AG04449 (cell line): ENCODE results near the gene TPSB2.

ENCODE experiments used
- CTCF ChIA-PET: fragments of 350-600 bp; formaldehyde crosslinking; extraction: SDS; loops from one replicate; lab custom pipeline; 2021; ENCODE audit warnings: antibody characterized with exemption; lab: Yijun Ruan, JAX
- POLR2A ChIA-PET: fragments of 400-600, 350-600 bp; formaldehyde crosslinking; extraction: SDS; loops from one replicate; lab custom pipeline; 2020; ENCODE audit warnings: antibody characterized with exemption, inconsistent platforms; lab: Yijun Ruan, JAX
- DNase-seq: peaks from one replicate; pipeline ENCODE4 v3.0.0-alpha.2; 2010; ENCODE audit warnings: low read depth, low spot score
- H3K4me3 ChIP-seq: 2 replicates; pipeline ENCODE4 v1.5.1; 2011; ENCODE audit warnings: low read depth, mild to moderate bottlenecking, control low read depth, low read length
- TF ChIP-seq, protein P1 (sequence below): IDR thresholded peaks from one replicate; pipeline ENCODE4 v1.5.1; 2011; ENCODE audit warnings: mild to moderate bottlenecking, moderate library complexity, low read length, control low read depth, inconsistent platforms; ENCODE audit not compliant: insufficient read depth; ENCODE audit errors: missing control alignments

The TPSB2 gene

DNA sequence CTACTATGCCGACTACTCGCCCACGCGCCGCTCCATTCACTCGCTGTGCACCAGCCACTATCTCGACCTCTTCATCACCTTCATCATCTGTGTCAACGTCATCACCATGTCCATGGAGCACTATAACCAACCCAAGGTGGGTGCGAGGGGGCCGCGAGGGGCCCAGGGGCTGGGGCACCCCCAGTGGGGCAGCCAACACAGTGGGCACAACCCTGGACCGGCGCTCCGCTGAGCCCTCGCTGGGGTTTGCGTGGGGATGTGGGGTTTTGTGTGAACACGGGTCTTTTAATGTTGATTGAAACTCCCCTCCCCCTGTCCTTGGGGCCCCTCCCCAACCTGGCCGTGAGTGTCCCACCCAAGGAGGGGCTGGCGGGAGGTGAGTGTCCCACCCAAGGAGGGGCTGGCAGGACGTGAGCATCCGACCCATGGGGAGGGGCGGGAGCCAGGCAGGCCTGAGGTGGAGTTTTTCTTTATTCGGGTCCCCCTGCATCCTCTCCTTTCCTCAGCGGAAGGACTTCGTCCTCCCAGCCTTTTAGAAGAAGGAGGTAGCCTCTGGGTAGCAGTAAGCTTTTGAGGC is 16.1 kb downstream of the TPSB2 start:
- POLR2A ChIA-PET: no interaction called here
- no peak for DNase-seq
- CTCF ChIA-PET: no interaction called here
- TF ChIP-seq, protein P1, sequence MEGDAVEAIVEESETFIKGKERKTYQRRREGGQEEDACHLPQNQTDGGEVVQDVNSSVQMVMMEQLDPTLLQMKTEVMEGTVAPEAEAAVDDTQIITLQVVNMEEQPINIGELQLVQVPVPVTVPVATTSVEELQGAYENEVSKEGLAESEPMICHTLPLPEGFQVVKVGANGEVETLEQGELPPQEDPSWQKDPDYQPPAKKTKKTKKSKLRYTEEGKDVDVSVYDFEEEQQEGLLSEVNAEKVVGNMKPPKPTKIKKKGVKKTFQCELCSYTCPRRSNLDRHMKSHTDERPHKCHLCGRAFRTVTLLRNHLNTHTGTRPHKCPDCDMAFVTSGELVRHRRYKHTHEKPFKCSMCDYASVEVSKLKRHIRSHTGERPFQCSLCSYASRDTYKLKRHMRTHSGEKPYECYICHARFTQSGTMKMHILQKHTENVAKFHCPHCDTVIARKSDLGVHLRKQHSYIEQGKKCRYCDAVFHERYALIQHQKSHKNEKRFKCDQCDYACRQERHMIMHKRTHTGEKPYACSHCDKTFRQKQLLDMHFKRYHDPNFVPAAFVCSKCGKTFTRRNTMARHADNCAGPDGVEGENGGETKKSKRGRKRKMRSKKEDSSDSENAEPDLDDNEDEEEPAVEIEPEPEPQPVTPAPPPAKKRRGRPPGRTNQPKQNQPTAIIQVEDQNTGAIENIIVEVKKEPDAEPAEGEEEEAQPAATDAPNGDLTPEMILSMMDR: no peak
- H3K4me3 ChIP-seq: no peak overlapping the region

DNA sequence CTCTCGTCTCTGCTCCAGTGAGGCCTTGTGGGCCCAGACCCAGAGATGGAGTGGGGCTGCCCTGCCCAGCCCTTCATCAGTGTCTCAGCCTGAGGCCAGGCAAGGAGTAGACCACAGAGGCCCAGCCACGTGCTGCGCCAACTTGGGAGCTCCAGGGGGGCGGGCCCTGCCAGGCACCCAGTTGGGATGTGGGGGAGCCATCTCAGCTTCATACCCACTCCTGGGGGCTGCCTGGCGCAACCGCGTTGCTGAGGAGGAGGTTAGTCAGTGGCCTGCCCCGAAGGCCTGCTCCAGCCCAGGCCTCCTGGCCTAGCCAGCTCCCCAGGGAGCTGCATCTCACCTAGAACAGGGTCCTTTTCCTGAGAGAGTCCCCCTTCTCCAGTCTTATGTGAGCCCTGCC is 16.8 kb downstream of the TPSB2 start:
- TF ChIP-seq, protein P1: no peak
- ChIA-PET CTCF (no interaction called here), POLR2A (no interaction called here)
- H3K4me3 ChIP-seq: no peak overlapping the region
- DNase-seq: no peak

GRCh38 chr16:1212616-1213194 is 17.3 kb downstream of the TPSB2 start:
- POLR2A ChIA-PET: no interaction called here
- DNase-seq: no peak
- H3K4me3 ChIP-seq: no peak overlapping the region
- CTCF ChIA-PET: no interaction called here
- TF ChIP-seq, protein P1: no peak

GRCh38 chr16:1211451-1212268 is 18.3 kb downstream of the TPSB2 start:
- CTCF ChIA-PET: no interaction called here
- no peak overlapping the region for H3K4me3 ChIP-seq
- TF ChIP-seq, protein P1: no peak
- POLR2A ChIA-PET: no interaction called here
- no peak for DNase-seq

- DNase-seq: no peak
- CTCF ChIA-PET: no interaction called here
- TF ChIP-seq, protein P1: no peak
- POLR2A ChIA-PET: no interaction called here
- no peak overlapping the region for H3K4me3 ChIP-seq
These were observed 19.5 kb downstream of the TPSB2 start for GRCh38 chr16:1210461-1210860.

DNA sequence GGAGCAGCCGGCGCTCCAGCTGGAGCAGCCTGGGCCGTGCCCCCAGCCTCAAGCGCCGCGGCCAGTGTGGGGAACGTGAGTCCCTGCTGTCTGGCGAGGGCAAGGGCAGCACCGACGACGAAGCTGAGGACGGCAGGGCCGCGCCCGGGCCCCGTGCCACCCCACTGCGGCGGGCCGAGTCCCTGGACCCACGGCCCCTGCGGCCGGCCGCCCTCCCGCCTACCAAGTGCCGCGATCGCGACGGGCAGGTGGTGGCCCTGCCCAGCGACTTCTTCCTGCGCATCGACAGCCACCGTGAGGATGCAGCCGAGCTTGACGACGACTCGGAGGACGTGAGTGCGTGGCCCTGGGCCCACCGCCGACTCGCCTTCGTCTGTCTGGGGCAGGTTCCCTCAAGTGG is 20.9 kb downstream of the TPSB2 start:
- no peak overlapping the region for H3K4me3 ChIP-seq
- TF ChIP-seq, protein P1: no peak
- DNase-seq: no peak
- ChIA-PET CTCF (no interaction called here), POLR2A (no interaction called here)
